Stimulated activated memory B cell treated with anti-CD40 and anti-IgM and Interleukin-4, amounts not matched to agents 10 μg/mL and 1 μg/mL and 100 μg/mL, for 72 hours (primary cell): Measurements from ENCODE around the gene LZTS3.
"Not testable (repeated sequence)": the region's sequence is repeated elsewhere in the genome, so short reads cannot be mapped to it uniquely, and the experiment has no call there.

ENCODE experiments used
- ATAC-seq: fragments of 150-1000 bp; cut with Tn5 transposase; 2 replicates; pipeline ENCODE4 v1.10.0; 2021
- H3K27ac Mint-ChIP-seq: one replicate; pipeline ENCODE4 v1.8.0; 2022; ENCODE audit warnings: mild to moderate bottlenecking, mixed read lengths
- H3K27me3 Mint-ChIP-seq: one replicate; pipeline ENCODE4 v1.8.0; 2022; ENCODE audit warnings: mixed read lengths
- H3K36me3 Mint-ChIP-seq: one replicate; pipeline ENCODE4 v1.8.0; 2022; ENCODE audit warnings: mixed read lengths
- H3K4me1 Mint-ChIP-seq: one replicate; pipeline ENCODE4 v1.8.0; 2022; ENCODE audit warnings: mixed read lengths
- H3K4me3 Mint-ChIP-seq: one replicate; pipeline ENCODE4 v1.8.0; 2022; ENCODE audit warnings: mild to moderate bottlenecking, moderate library complexity, mixed read lengths
- H3K9me3 Mint-ChIP-seq: one replicate; pipeline ENCODE4 v1.8.0; 2022; ENCODE audit warnings: mixed read lengths

LZTS3 gene

GRCh38 chr20:3199206-3199605 is 25.9 kb upstream of the LZTS3 start:
- H3K9me3 Mint-ChIP-seq, result no peaks in the 10 kb centered on the region
- H3K27ac Mint-ChIP-seq, result peak overlapping the region; percentile 25
- peaks cover 50% of the 10 kb centered on the region for H3K36me3 Mint-ChIP-seq
- ATAC-seq, result no peak
- peaks cover 25% of the 10 kb centered on the region for H3K4me1 Mint-ChIP-seq
- no peak overlapping the region for H3K4me3 Mint-ChIP-seq
- no peaks in the 10 kb centered on the region for H3K27me3 Mint-ChIP-seq

- peaks cover 66% of the 10 kb centered on the region for H3K36me3 Mint-ChIP-seq
- H3K4me3 Mint-ChIP-seq, result no peak overlapping the region
- H3K27ac Mint-ChIP-seq, result peak overlapping the region; percentile 13
- H3K9me3 Mint-ChIP-seq, result no peaks in the 10 kb centered on the region
- ATAC-seq, result no peak
- H3K4me1 Mint-ChIP-seq, result peaks cover 13% of the 10 kb centered on the region
- no peaks in the 10 kb centered on the region for H3K27me3 Mint-ChIP-seq
Observed at GRCh38 chr20:3195590-3196237, 22.4 kb upstream of the LZTS3 start.

GRCh38 chr20:3194617-3195280 is 21.4 kb upstream of the LZTS3 start:
- H3K36me3 Mint-ChIP-seq, result peaks cover 66% of the 10 kb centered on the region
- H3K4me3 Mint-ChIP-seq, result no peak overlapping the region
- peaks cover 9% of the 10 kb centered on the region for H3K4me1 Mint-ChIP-seq
- H3K27me3 Mint-ChIP-seq, result no peaks in the 10 kb centered on the region
- no peak for ATAC-seq
- no peaks in the 10 kb centered on the region for H3K9me3 Mint-ChIP-seq
- H3K27ac Mint-ChIP-seq, result no peak overlapping the region

GRCh38 chr20:3193806-3194616 is 20.7 kb upstream of the LZTS3 start:
- Mint-ChIP-seq H3K4me3 (no peak overlapping the region), H3K27ac (no peak overlapping the region), H3K27me3 (no peaks in the 10 kb centered on the region), H3K36me3 (peaks cover 60% of the 10 kb centered on the region), H3K4me1 (peaks cover 9% of the 10 kb centered on the region), H3K9me3 (no peaks in the 10 kb centered on the region)
- ATAC-seq, result no peak

- ATAC-seq, result no peak
- H3K9me3 Mint-ChIP-seq, result no peaks in the 10 kb centered on the region
- no peak overlapping the region for H3K4me3 Mint-ChIP-seq
- H3K4me1 Mint-ChIP-seq, result peaks cover 9% of the 10 kb centered on the region
- no peaks in the 10 kb centered on the region for H3K27me3 Mint-ChIP-seq
- H3K36me3 Mint-ChIP-seq, result peaks cover 55% of the 10 kb centered on the region
- H3K27ac Mint-ChIP-seq, result no peak overlapping the region
Observed at GRCh38 chr20:3192226-3193015, 19.1 kb upstream of the LZTS3 start.

- H3K9me3 Mint-ChIP-seq, result no peaks in the 10 kb centered on the region
- H3K27me3 Mint-ChIP-seq, result no peaks in the 10 kb centered on the region
- no peak for ATAC-seq
- H3K4me1 Mint-ChIP-seq, result peaks cover 4% of the 10 kb centered on the region
- H3K4me3 Mint-ChIP-seq, result no peak overlapping the region
- H3K27ac Mint-ChIP-seq, result no peak overlapping the region
- peaks cover 48% of the 10 kb centered on the region for H3K36me3 Mint-ChIP-seq
Observed at GRCh38 chr20:3190681-3191111, 17.3 kb upstream of the LZTS3 start.

- Mint-ChIP-seq H3K27ac (no peak overlapping the region), H3K9me3 (no peaks in the 10 kb centered on the region), H3K36me3 (peaks cover 37% of the 10 kb centered on the region), H3K27me3 (no peaks in the 10 kb centered on the region), H3K4me3 (no peak overlapping the region), H3K4me1 (no peaks in the 10 kb centered on the region)
- ATAC-seq, result no peak
Observed at GRCh38 chr20:3189561-3190131, 16.3 kb upstream of the LZTS3 start.

GRCh38 chr20:3188823-3189413 is 15.6 kb upstream of the LZTS3 start:
- H3K4me3 Mint-ChIP-seq, result no peak overlapping the region

GRCh38 chr20:3187861-3188260 is 14.5 kb upstream of the LZTS3 start:
- not testable (repeated sequence) for H3K4me1 Mint-ChIP-seq, ATAC-seq, H3K27ac Mint-ChIP-seq, H3K9me3 Mint-ChIP-seq, H3K27me3 Mint-ChIP-seq, H3K4me3 Mint-ChIP-seq
- peaks cover 32% of the 10 kb centered on the region for H3K36me3 Mint-ChIP-seq

More at GRCh38 chr20:3188823-3189413, 15.6 kb upstream of the LZTS3 start:
- no peaks in the 10 kb centered on the region for H3K27me3 Mint-ChIP-seq
- H3K9me3 Mint-ChIP-seq, result no peaks in the 10 kb centered on the region
- H3K4me1 Mint-ChIP-seq, result no peaks in the 10 kb centered on the region
- no peak for ATAC-seq
- no peak overlapping the region for H3K27ac Mint-ChIP-seq
- H3K36me3 Mint-ChIP-seq, result peaks cover 34% of the 10 kb centered on the region

- ATAC-seq, result no peak
- Mint-ChIP-seq H3K27me3 (no peaks in the 10 kb centered on the region), H3K4me3 (no peak overlapping the region), H3K4me1 (no peaks in the 10 kb centered on the region), H3K9me3 (no peaks in the 10 kb centered on the region), H3K36me3 (no peaks in the 10 kb centered on the region), H3K27ac (no peak overlapping the region)
Observed at GRCh38 chr20:3183896-3184612, 10.7 kb upstream of the LZTS3 start.

GRCh38 chr20:3182429-3182828 is 9.1 kb upstream of the LZTS3 start:
- H3K27me3 Mint-ChIP-seq, H3K4me1 Mint-ChIP-seq, H3K27ac Mint-ChIP-seq: not testable (repeated sequence)

GRCh38 chr20:3181270-3181669 is 7.9 kb upstream of the LZTS3 start:
- no peak for ATAC-seq
- Mint-ChIP-seq H3K4me3 (no peak overlapping the region), H3K36me3 (no peaks in the 10 kb centered on the region), H3K4me1 (no peaks in the 10 kb centered on the region), H3K9me3 (no peaks in the 10 kb centered on the region), H3K27ac (no peak overlapping the region), H3K27me3 (no peaks in the 10 kb centered on the region)

More at GRCh38 chr20:3182429-3182828, 9.1 kb upstream of the LZTS3 start:
- not testable (repeated sequence) for H3K36me3 Mint-ChIP-seq, ATAC-seq, H3K9me3 Mint-ChIP-seq, H3K4me3 Mint-ChIP-seq

GRCh38 chr20:3180319-3180718 is 7.0 kb upstream of the LZTS3 start:
- Mint-ChIP-seq H3K27me3 (peaks cover 6% of the 10 kb centered on the region), H3K4me1 (no peaks in the 10 kb centered on the region), H3K4me3 (no peak overlapping the region), H3K36me3 (no peaks in the 10 kb centered on the region), H3K27ac (no peak overlapping the region), H3K9me3 (no peaks in the 10 kb centered on the region)
- ATAC-seq, result no peak
